BJ (cell line): Measurements from ENCODE around the gene SLX4. TPM values are rescaled to one million over a fixed set of nuclear protein-coding genes. Genes with fewer than 3 reads are reported as not detected.

Experiments used
- CTCF ChIA-PET: fragments of 350-600 bp; formaldehyde crosslinking; extraction: SDS; loops from one replicate; lab custom pipeline; 2021; ENCODE audit warnings: antibody characterized with exemption, inconsistent platforms; lab: Yijun Ruan, JAX
- POLR2A ChIA-PET: fragments of 300-600 bp; sonication (Branson Sonifier 250); formaldehyde crosslinking; extraction: SDS; loops from one replicate; lab custom pipeline; 2021; ENCODE audit warnings: antibody characterized with exemption; lab: Charles Lee
- DNase-seq: peaks from one replicate; pipeline ENCODE4 v3.0.0-alpha.2; 2011; ENCODE audit warnings: low read depth
- H3K27me3 ChIP-seq: 2 replicates; pipeline ENCODE4 v1.6.0; 2011; ENCODE audit warnings: low read length; ENCODE audit not compliant: control insufficient read depth, insufficient read depth
- H3K36me3 ChIP-seq: 2 replicates; pipeline ENCODE4 v1.5.1; 2011; ENCODE audit warnings: low read length; ENCODE audit not compliant: control insufficient read depth, insufficient read depth
- H3K4me3 ChIP-seq: 2 replicates; pipeline ENCODE4 v1.5.1; 2011; ENCODE audit warnings: low read depth, mild to moderate bottlenecking, control low read depth, low read length
- polyA plus RNA-seq: library from polyadenylated mRNA; depleted of rRNA; stranded (reverse); fragments of >200 nt; gene quantifications from 2 replicates; pipeline ENCODE4 v1.2.3, GENCODE V29; 2011
- TF ChIP-seq, protein P1 (sequence below): IDR thresholded peaks from 2 replicates; pipeline ENCODE4 v1.5.1; 2011; ENCODE audit warnings: low read depth, mild to moderate bottlenecking, control low read depth, inconsistent platforms, low read length, moderate library complexity; ENCODE audit not compliant: insufficient read depth

Gene SLX4
- polyA plus RNA-seq, 1 experiment = 0.92 TPM

DNA sequence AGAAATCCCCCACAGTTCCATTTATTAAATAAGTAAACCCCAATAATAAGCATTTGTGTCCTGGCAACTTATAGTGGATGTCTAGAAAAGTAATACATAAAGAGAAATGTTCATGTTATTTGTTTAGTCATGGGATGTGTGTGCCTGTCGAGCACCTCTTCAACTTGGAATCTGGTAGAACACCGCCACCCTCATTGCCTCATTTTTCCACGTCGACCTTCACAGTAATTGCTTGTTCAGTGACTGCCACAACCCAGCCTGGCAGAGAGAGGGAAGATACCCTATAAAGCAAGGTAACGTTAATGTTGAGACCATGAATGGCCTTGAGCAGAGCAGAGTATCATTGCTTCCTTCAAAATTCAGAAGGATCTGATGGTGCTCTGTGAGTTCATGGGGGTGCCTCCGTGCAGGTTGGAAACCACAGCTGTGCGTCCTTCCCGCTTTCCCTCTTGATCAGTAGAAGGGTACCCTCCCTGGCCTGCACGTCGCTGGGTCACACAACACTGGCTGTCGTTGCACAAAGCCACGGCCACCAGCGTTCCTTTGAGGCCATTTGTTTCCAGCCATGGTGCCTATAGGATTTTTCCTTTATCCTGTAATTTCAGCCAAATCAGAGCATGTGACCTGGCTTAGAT lies 39.3 kb upstream of the SLX4 start:
- TF ChIP-seq, protein P1, sequence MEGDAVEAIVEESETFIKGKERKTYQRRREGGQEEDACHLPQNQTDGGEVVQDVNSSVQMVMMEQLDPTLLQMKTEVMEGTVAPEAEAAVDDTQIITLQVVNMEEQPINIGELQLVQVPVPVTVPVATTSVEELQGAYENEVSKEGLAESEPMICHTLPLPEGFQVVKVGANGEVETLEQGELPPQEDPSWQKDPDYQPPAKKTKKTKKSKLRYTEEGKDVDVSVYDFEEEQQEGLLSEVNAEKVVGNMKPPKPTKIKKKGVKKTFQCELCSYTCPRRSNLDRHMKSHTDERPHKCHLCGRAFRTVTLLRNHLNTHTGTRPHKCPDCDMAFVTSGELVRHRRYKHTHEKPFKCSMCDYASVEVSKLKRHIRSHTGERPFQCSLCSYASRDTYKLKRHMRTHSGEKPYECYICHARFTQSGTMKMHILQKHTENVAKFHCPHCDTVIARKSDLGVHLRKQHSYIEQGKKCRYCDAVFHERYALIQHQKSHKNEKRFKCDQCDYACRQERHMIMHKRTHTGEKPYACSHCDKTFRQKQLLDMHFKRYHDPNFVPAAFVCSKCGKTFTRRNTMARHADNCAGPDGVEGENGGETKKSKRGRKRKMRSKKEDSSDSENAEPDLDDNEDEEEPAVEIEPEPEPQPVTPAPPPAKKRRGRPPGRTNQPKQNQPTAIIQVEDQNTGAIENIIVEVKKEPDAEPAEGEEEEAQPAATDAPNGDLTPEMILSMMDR = no peak
- CTCF ChIA-PET = interaction anchor here (0.7 to 1.2 kb wide), 2 partner anchors 8 to 14 kb away, joined by 3 read pairs; no protein-coding TSS in a partner anchor
- POLR2A ChIA-PET = no interaction called here

DNA sequence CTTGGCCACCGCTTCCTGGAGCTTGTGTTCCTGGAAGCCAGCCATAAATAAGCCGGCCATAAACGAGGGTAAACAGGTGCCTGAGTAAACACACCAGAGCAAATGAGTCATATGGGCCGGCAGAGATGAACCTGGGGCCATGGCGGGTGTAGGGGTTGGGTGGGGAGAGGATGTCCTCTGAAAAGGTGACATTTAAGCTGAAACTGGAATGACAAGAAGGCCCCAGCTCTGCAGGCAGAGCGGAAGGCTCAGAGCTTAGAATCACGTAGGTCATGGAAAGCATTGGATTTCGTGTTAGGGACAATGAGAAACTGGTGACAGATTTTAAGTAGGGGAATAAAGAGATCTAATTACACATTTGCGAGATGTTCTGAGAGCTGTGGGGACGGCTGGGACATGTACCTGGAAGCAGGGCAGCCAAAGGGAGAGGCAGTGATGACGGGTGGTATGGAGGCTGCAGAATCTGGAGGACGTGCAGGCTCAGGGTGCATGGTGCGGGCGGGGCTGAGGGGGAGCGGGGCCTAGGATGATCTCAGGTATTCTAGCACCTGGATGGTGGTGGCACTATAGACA lies 35.0 kb upstream of the SLX4 start:
- Histone ChIP-seq H3K4me3 (no peak overlapping the region), H3K27me3 (no peaks in the 10 kb centered on the region), H3K36me3 (peaks cover 6% of the 10 kb centered on the region)
- no peak for DNase-seq
- CTCF ChIA-PET = no interaction called here
- POLR2A ChIA-PET = no interaction called here
- TF ChIP-seq, protein P1 = no peak

More for the DNA sequence above, 39.3 kb upstream of the SLX4 start:
- Histone ChIP-seq H3K27me3 (no peaks in the 10 kb centered on the region), H3K4me3 (no peak overlapping the region), H3K36me3 (peaks cover 11% of the 10 kb centered on the region)
- DNase-seq = no peak

DNA sequence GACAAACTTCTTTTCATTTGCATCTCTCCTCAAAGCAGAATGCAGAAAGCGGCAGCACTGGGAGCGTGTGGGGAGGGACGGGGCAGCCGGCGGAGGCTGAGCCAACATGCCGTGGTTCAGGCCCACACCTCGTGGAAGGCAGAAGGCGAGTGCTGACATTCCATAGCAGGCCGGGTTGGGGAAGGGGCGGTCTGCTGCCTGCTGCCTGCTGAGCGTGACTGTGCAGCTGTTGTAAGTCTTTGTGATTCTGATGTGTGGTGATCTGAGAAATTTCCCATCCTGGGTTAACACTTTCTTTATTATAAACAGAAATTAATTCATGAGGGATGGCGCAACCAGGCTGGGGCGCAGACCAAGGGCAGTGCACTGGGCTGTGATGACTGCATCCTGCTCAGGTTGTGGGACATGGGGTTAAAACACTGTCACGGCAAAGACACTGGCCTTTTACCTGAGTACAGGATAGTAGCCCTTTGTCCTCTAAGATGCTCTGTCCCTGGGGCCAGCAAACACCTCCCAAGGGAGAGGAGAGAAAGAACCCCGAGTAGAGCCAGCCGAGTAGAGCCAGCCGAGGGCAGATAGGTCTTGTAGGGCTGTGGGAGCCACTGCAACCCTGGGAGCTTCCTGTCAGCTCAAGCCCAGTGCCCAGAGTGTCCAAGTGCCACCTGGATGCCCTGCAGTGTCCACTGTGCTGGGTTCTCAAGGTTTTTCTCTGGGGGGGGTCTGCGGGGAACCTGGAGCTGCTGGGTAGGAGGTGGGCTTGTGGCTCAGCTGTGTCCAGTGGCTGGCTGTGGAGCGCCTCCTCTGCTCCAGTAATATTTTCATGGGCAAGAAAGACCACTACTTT lies 34.3 kb upstream of the SLX4 start:
- no peak overlapping the region for H3K4me3 ChIP-seq
- POLR2A ChIA-PET = no interaction called here
- CTCF ChIA-PET = no interaction called here
- peak; percentile 23 for DNase-seq
- TF ChIP-seq, protein P1 = no peak
- H3K27me3 ChIP-seq = no peaks in the 10 kb centered on the region
- peaks cover 10% of the 10 kb centered on the region for H3K36me3 ChIP-seq

DNA sequence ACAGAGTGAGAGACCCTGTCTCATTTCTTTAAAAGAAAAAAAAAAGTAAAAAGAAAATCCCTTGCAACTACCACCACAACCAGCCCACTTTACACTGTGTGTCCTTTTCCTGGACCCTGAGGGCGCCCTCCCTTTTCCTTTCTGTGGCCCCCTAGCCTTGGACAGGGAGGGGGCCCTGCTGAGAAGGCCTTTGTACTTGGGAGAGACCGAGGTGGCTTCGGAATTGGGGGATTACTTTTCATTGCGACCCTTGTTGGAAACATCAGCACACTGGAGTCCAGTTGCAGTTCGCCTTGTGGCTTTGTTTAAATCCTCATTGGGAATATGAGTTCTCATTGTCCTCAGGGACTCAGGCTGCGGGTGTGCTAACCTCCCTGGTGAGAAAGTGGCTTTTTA lies 33.7 kb upstream of the SLX4 start:
- DNase-seq = no peak
- H3K27me3 ChIP-seq = no peaks in the 10 kb centered on the region
- no peak overlapping the region for H3K4me3 ChIP-seq
- H3K36me3 ChIP-seq = peaks cover 11% of the 10 kb centered on the region
- ChIA-PET CTCF (no interaction called here), POLR2A (no interaction called here)
- TF ChIP-seq, protein P1 = no peak

DNA sequence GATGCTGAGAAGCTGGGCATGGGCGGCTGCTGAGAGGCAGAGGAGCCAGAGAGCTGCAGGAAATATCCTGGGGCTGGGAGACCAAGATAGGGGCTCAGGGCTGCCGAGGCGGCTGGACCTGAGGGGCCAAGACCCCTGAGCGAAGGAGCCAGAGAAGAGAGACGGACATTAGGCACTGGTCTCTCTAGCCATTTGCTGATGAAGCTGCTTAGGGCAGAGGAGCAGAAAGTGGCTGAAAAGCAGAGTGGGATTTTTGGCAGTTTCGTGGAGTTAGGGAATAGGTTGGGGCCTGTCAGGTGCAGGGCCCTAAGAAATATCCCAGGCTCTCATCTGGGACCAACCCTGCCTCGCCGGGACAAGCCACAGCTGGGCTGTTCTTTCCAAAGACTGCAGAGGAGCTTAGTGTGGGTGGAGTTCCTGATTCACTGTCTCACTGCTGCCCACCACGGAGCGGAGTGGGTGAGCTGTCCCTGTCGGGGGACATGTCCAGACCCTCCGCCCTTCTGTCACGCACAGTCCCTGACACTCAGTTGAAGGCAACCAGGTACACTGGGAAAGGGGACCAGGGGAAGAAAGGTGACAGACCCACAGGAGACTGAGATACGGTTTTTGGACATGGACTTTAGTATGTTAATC lies 31.8 kb upstream of the SLX4 start:
- no peak for DNase-seq
- no peak overlapping the region for H3K4me3 ChIP-seq
- TF ChIP-seq, protein P1 = no peak
- peaks cover 11% of the 10 kb centered on the region for H3K36me3 ChIP-seq
- no peaks in the 10 kb centered on the region for H3K27me3 ChIP-seq
- POLR2A ChIA-PET = no interaction called here
- CTCF ChIA-PET = no interaction called here
